Activated naive CD8-positive, alpha-beta T cell (primary cell): ENCODE data around the gene C7.
"Not testable (repeated sequence)": the region's sequence is repeated elsewhere in the genome, so short reads cannot be mapped to it uniquely, and the experiment has no call there.

Source experiments
- H3K27ac Mint-ChIP-seq: one replicate; pipeline ENCODE4 v1.8.0; 2021; ENCODE audit warnings: mixed read lengths
- H3K27me3 Mint-ChIP-seq: one replicate; pipeline ENCODE4 v1.8.0; 2021; ENCODE audit warnings: mixed read lengths
- H3K36me3 Mint-ChIP-seq: one replicate; pipeline ENCODE4 v1.8.0; 2021; ENCODE audit warnings: mixed read lengths
- H3K4me1 Mint-ChIP-seq: one replicate; pipeline ENCODE4 v1.8.0; 2021; ENCODE audit warnings: low read depth, mixed read lengths
- H3K4me3 Mint-ChIP-seq: one replicate; pipeline ENCODE4 v1.8.0; 2021; ENCODE audit warnings: mild to moderate bottlenecking, mixed read lengths
- H3K9me3 Mint-ChIP-seq: one replicate; pipeline ENCODE4 v1.8.0; 2021; ENCODE audit warnings: low read depth, mixed read lengths

The C7 gene

DNA sequence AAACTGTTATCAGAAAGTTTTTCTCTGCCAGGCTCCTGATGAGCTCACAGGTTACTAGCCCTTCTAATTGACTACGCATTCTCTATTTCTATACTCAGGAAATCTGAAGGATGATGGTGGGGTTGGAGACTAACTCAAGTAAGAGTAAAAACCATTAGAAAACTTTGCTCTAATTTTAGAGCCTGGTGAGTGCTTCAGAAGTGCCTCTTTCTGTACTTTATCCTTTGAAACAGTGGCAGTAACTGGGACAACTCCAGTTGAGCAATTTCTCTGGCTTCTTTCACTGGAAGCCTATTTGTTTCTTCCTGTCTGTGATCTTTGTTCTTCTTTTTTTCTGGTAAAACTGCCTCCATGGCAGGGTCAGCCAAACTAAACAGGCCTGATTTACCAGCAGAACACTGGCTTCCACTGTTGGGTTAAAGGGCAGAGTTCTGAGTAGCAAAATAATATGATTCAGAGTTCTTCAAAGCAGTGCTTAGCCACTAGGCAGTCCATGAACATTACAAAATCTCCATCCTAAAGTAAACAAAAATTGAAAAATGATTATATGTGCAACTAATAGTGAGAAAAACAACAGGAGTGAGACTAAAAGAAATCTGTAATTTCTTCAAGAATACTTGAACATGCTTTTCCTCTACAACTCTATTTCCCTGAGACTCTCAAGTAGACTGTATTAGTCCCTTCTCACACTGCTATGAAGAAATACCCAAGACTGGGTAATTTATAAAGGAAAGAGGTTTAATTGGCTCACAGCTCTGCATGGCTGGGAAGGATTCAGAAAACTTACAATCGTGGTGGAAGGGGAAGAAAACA is 82.1 kb downstream of the C7 start:
- Mint-ChIP-seq H3K9me3 (peaks cover 5% of the 10 kb centered on the region), H3K27me3 (peaks cover 1% of the 10 kb centered on the region), H3K36me3 (no peaks in the 10 kb centered on the region), H3K4me1 (no peaks in the 10 kb centered on the region), H3K27ac (no peak overlapping the region), H3K4me3 (no peak overlapping the region)

DNA sequence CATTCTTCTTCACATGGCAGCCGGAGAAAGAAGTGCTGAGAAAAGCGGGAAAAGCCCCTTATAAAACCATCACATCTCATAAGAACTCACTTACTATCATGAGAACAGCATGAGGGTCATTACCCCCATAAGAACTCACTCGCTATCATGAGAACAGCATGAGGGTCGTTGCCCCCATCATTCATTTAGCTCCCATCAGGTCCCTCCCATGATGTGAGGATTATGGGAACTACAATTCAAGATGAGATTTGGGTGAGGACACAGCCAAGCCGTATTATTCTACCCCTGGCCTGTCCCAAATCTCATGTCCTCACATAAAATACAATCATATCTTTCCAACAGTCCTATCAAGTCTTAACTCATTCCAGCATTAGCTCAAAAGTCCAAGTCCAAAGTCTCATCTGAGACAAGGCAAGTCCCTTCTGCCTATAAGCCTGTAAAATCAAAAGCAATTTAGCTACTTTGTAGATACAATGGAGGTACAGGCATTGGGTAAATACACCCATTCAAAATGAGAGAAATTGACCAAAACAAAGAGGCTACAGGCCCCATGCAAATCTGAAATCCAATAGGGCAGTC is 82.8 kb downstream of the C7 start:
- H3K27ac Mint-ChIP-seq = no peak overlapping the region
- peaks cover 1% of the 10 kb centered on the region for H3K9me3 Mint-ChIP-seq

DNA sequence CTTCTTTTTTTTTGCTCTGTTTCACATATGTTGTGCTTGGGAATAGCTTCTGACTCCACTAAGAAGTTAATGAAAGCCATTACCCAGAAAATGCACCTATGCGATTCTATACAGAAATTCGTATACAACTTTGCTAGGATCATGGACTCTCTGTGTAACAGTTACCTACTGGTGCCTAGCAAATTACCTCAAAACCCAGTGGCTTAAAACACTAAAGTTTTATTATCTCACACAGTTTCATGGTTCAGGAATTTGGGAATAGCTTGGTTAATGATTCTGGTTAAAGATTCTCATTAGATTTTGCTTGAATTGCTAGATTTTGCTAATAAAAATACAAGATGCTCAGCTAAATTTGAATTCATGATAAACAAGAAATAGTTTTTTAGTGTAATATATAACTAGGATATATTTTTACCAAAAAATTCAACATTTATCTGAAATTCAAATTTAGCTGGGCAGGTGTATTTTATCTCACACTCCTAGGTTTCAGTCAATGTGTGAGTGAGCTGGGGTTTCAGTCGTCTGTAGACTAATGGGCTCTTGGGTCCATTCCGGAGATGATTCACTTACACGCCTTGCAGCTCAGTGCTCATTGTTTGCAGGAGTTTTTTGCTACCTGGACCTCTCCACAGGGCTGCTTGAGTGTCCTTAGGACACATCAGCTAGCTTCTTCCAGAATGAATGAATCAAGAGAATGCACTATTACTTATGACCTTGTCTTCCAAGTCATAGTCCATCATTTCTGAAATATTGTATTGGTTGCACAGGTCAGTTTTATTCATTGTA is 86.7 kb downstream of the C7 start:
- H3K4me3 Mint-ChIP-seq = no peak overlapping the region
- peaks cover 1% of the 10 kb centered on the region for H3K27me3 Mint-ChIP-seq
- no peaks in the 10 kb centered on the region for H3K36me3 Mint-ChIP-seq
- H3K27ac Mint-ChIP-seq = no peak overlapping the region
- no peaks in the 10 kb centered on the region for H3K4me1 Mint-ChIP-seq
- no peaks in the 10 kb centered on the region for H3K9me3 Mint-ChIP-seq

More for the DNA sequence above, 82.8 kb downstream of the C7 start:
- peaks cover 1% of the 10 kb centered on the region for H3K27me3 Mint-ChIP-seq
- no peaks in the 10 kb centered on the region for H3K36me3 Mint-ChIP-seq
- no peak overlapping the region for H3K4me3 Mint-ChIP-seq
- H3K4me1 Mint-ChIP-seq = no peaks in the 10 kb centered on the region

DNA sequence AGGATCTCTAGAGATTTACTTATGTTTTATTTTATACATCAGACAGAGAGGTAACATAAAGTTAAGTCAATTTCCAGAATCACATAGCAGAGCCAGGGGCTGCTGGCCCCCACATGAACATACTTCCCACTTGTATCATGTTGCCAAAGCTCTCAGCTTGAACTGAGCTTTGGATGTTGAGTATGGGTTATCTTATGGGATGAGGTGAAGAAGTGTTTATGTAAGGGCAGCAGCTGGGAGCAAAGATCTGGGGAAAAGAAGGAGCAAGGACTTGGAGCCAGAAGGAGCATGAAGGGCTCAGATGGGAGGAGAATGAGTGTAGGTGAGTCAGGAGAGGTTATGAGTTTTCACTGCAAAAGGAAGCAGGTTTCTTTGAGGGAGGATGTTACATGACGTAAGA is 89.8 kb downstream of the C7 start:
- Mint-ChIP-seq H3K27me3 (no peaks in the 10 kb centered on the region), H3K4me1 (no peaks in the 10 kb centered on the region), H3K36me3 (no peaks in the 10 kb centered on the region), H3K27ac (no peak overlapping the region), H3K9me3 (no peaks in the 10 kb centered on the region), H3K4me3 (no peak overlapping the region)

DNA sequence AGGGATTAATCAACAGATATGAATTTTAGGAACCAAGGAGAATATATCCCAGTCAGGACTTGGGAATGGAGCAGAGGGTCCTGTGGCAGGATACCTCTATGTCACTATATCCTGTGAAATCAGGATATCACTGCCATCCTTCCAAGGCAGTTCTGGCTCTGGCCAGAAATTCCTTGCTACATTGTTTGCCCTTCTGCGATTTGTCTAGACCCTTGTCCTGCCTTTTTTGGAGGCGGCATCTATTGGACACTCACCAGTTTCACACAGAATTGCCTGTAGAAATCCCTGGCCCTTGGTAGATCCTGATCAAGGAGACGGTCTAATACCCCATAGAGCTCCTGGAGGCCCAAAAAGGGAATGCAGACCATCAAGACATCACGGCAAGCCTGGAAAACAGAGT is 90.7 kb downstream of the C7 start:
- no peak overlapping the region for H3K4me3 Mint-ChIP-seq
- no peaks in the 10 kb centered on the region for H3K4me1 Mint-ChIP-seq
- H3K27ac Mint-ChIP-seq = no peak overlapping the region
- no peaks in the 10 kb centered on the region for H3K9me3 Mint-ChIP-seq
- H3K36me3 Mint-ChIP-seq = no peaks in the 10 kb centered on the region
- no peaks in the 10 kb centered on the region for H3K27me3 Mint-ChIP-seq

DNA sequence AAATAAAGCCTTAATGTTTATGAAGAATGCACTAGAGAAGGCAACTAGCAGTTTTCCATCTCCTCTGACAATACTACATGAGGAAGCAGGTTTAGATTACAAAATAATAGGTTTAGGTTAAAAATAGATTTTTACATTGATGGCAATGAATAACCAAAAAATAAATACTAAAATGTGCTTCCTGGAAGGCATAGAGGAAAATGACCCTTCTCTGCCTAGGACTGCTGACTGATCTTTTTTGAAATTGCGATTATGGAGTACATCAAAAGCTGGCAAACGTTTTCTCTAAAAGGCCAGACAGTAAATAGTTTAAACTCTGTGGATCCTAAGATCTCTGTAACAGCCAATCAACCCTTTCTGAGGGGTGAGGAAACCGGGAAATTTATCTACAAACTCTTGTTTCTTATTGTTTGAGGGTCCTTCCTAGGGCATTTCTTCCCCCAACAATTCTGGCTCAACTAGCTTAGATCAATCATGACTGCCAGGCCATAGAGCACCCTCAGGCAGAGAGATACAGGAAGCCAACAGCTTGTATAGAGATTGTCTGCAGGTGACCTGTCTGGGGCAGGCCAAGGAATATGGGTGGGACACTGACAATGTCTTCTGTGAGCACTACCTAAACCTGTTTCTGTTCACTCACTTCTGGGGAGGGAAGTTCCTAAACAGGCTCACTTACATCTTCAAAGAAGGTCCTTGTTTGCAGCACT is 94.5 kb downstream of the C7 start:
- H3K27me3 Mint-ChIP-seq = peaks cover 3% of the 10 kb centered on the region
- H3K4me3 Mint-ChIP-seq = no peak overlapping the region

DNA sequence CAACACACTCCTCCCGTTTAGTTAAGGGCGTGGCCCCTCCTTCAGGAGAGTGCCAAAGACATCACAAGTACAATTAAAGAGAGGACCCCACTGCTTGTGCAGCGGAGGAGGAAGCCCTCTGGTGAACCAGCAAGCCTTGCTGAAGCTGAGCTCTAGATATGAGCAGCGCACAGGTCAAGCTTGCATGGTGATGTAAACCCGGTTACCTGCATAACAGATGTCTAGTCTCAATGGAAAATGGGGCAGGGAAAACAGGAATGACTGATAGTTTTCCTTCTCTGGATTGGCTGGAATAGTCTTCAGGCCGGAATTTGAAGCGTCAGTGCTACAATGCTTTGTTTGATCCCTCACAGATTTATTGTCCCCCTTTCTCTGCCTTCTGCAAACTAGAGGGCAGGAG is 95.6 kb downstream of the C7 start:
- no peak overlapping the region for H3K27ac Mint-ChIP-seq
- no peak overlapping the region for H3K4me3 Mint-ChIP-seq
- H3K36me3 Mint-ChIP-seq = no peaks in the 10 kb centered on the region
- H3K4me1 Mint-ChIP-seq = no peaks in the 10 kb centered on the region
- H3K9me3 Mint-ChIP-seq = no peaks in the 10 kb centered on the region
- peaks cover 3% of the 10 kb centered on the region for H3K27me3 Mint-ChIP-seq

More for the DNA sequence above, 94.5 kb downstream of the C7 start:
- no peaks in the 10 kb centered on the region for H3K4me1 Mint-ChIP-seq
- no peak overlapping the region for H3K27ac Mint-ChIP-seq
- no peaks in the 10 kb centered on the region for H3K9me3 Mint-ChIP-seq
- H3K36me3 Mint-ChIP-seq = no peaks in the 10 kb centered on the region

DNA sequence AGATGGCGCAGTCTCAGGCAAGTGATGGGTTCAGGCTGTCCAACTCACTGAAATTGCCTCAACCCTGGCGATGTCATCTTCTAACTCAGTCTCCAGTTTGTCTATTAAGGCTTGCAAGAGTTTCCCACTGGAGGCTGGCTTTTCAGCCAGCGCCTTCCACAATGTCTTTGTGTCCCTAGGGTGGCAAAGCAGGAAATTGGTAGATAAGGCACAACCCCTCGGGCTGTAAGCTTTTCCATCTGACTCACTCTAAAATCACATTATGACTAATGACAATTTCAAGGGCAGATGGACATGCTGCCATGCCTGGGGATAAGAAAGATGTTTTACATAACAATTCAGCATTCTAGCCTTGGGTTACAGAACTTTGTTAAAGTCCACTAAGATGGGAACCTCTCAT is 99.9 kb downstream of the C7 start:
- H3K36me3 Mint-ChIP-seq = no peaks in the 10 kb centered on the region
- H3K4me3 Mint-ChIP-seq = no peak overlapping the region
- no peak overlapping the region for H3K27ac Mint-ChIP-seq
- H3K27me3 Mint-ChIP-seq = peaks cover 3% of the 10 kb centered on the region
- no peaks in the 10 kb centered on the region for H3K4me1 Mint-ChIP-seq
- no peaks in the 10 kb centered on the region for H3K9me3 Mint-ChIP-seq

DNA sequence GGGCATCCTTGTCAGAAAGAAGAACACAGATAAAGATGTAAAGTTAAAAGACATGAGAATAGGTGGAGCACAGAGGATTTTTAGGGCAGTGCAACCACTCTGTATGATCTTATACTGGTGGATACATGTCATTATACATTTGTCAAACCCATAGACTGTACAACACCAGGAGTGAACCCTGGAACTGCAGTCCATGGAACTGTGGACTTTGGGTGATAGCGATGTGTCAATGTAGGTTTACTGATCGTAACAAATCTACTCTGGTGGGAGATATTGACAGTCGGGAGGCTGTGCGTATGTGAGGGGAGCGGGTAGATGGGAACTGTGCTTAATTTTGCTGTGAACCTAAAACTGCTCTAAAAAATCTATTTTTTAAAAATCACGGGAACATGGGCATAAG is 101.3 kb downstream of the C7 start:
- Mint-ChIP-seq H3K27ac (no peak overlapping the region), H3K36me3 (no peaks in the 10 kb centered on the region), H3K4me1 (no peaks in the 10 kb centered on the region), H3K9me3 (no peaks in the 10 kb centered on the region), H3K4me3 (no peak overlapping the region), H3K27me3 (peaks cover 3% of the 10 kb centered on the region)

DNA sequence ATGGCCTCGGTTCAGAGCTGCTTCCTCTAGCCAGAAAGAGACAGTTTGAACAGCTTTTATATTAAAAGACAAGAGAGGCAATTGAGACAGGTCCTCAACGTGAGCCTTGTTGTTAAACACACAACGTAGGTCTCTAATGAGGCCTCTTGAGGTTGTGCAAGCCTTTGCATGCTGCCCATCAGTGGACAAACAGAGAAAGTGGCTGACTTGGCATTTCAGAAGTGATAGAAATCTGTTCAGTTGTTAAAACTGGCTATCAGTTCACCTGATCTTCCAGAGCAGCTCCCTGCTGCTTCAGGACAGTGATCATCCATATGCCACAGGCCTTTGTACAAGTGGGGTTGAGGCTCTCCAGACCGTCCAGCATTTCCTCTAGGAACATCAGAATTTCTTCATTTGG is 103.0 kb downstream of the C7 start:
- H3K27ac Mint-ChIP-seq = no peak overlapping the region
- H3K4me1 Mint-ChIP-seq = no peaks in the 10 kb centered on the region
- no peaks in the 10 kb centered on the region for H3K27me3 Mint-ChIP-seq
- no peak overlapping the region for H3K4me3 Mint-ChIP-seq
- no peaks in the 10 kb centered on the region for H3K36me3 Mint-ChIP-seq
- H3K9me3 Mint-ChIP-seq = no peaks in the 10 kb centered on the region

DNA sequence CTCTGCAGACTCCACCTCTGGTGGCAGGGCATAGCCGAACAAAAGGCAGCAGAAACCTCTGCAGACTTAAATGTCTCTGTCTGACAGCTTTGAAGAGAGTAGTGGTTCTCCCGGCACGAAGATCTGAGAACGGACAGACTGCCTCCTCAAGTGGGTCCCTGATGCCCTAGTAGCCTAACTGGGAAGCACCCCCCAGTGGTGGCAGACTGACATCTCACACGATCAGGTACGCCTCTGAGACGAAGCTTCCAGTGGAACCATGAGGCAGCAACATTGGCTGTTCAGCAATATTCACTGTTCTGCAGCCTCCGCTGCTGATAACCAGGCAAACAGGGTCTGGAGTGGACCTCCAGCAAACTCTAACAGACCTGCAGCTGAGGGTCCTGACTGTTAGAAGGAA is 113.3 kb downstream of the C7 start:
- H3K27ac Mint-ChIP-seq, H3K4me1 Mint-ChIP-seq, H3K36me3 Mint-ChIP-seq, H3K27me3 Mint-ChIP-seq, H3K4me3 Mint-ChIP-seq, H3K9me3 Mint-ChIP-seq: not testable (repeated sequence)
